Kidney epithelial cell (primary cell): ENCODE data around the gene OTULIN. TPM values are rescaled to one million over a fixed set of nuclear protein-coding genes. Genes with fewer than 3 reads are reported as not detected.

ENCODE experiments used
- DNase-seq: peaks from one replicate; pipeline ENCODE4 v3.0.0-alpha.2; 2010; ENCODE audit warnings: low read depth
- H3K27me3 ChIP-seq: 2 replicates; pipeline ENCODE4 v1.6.0; 2011; ENCODE audit warnings: low read length; ENCODE audit not compliant: control insufficient read depth, insufficient read depth
- H3K36me3 ChIP-seq: 2 replicates; pipeline ENCODE4 v1.5.1; 2011; ENCODE audit warnings: low read length; ENCODE audit not compliant: control insufficient read depth, insufficient read depth
- H3K4me3 ChIP-seq: 2 replicates; pipeline ENCODE4 v1.5.1; 2011; ENCODE audit warnings: low read depth, mild to moderate bottlenecking, control low read depth, low read length
- total RNA-seq: library from RNA; depleted of rRNA; stranded (reverse); fragments of >200 nt; gene quantifications from 2 replicates; pipeline ENCODE4 v1.2.3, GENCODE V29; 2015
- TF ChIP-seq, protein P1 (sequence below): IDR thresholded peaks from 2 replicates; pipeline ENCODE4 v1.5.1; 2011; ENCODE audit warnings: mild to moderate bottlenecking, moderate library complexity, low read length, control low read depth, inconsistent platforms; ENCODE audit not compliant: insufficient read depth, poor library complexity, severe bottlenecking

OTULIN gene
- total RNA-seq, 1 donor from 2014 or later: 12.0 TPM

DNA sequence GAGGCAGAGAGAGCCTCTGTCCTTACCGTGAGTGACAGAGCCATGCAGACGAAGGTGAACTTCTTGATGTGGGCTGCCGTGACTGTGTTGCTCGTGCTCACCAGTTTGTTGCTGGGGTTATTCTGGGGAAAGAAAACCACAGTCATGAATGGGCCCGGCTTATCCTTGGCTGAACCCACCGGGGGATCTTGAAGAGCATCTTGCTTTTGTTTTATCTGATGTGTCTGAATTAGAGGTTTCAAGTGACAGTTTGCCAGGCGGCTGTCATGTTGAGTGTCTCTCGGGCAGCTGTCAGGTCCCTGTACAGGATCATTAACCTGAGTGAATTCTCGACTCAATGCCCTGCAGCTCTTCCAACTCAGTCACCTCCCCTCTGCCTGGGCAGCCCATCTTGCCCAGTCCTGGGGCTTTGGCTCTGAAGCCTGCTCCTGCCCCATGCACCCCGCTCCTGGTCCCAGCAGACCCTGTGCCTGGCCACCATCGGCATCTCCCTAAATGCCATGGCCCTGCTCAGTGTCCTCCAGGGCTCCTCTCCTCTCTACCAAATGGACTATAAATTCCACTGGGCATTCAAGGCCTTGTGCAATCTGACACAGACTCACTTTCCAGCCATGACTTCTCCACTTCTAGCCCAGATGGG is 77.4 kb downstream of the OTULIN start:
- TF ChIP-seq, protein P1, sequence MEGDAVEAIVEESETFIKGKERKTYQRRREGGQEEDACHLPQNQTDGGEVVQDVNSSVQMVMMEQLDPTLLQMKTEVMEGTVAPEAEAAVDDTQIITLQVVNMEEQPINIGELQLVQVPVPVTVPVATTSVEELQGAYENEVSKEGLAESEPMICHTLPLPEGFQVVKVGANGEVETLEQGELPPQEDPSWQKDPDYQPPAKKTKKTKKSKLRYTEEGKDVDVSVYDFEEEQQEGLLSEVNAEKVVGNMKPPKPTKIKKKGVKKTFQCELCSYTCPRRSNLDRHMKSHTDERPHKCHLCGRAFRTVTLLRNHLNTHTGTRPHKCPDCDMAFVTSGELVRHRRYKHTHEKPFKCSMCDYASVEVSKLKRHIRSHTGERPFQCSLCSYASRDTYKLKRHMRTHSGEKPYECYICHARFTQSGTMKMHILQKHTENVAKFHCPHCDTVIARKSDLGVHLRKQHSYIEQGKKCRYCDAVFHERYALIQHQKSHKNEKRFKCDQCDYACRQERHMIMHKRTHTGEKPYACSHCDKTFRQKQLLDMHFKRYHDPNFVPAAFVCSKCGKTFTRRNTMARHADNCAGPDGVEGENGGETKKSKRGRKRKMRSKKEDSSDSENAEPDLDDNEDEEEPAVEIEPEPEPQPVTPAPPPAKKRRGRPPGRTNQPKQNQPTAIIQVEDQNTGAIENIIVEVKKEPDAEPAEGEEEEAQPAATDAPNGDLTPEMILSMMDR: no peak
- Histone ChIP-seq H3K36me3 (no peaks in the 10 kb centered on the region), H3K4me3 (no peak overlapping the region), H3K27me3 (no peaks in the 10 kb centered on the region)
- DNase-seq: no peak

DNA sequence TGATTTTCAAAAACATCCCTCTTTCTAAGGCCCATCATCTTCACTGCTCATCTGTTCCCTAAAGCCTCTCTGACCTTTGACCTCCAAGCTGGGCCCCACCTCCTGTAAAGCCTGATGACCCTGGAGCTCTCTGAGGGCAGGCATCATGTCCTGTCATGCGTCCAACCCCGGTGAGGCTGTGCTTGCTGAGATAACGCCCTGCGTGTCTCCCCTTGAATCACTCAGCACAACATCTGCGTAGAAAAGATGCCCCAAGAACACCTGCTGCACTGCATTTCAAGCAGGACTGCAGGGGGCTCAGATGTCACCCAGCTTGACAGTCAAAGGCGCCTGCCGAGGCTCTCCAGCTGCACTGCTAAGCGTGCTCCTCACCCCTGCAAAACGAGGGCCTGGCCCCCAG is 78.0 kb downstream of the OTULIN start:
- H3K36me3 ChIP-seq: no peaks in the 10 kb centered on the region
- DNase-seq: no peak
- no peaks in the 10 kb centered on the region for H3K27me3 ChIP-seq
- TF ChIP-seq, protein P1: no peak
- no peak overlapping the region for H3K4me3 ChIP-seq

DNA sequence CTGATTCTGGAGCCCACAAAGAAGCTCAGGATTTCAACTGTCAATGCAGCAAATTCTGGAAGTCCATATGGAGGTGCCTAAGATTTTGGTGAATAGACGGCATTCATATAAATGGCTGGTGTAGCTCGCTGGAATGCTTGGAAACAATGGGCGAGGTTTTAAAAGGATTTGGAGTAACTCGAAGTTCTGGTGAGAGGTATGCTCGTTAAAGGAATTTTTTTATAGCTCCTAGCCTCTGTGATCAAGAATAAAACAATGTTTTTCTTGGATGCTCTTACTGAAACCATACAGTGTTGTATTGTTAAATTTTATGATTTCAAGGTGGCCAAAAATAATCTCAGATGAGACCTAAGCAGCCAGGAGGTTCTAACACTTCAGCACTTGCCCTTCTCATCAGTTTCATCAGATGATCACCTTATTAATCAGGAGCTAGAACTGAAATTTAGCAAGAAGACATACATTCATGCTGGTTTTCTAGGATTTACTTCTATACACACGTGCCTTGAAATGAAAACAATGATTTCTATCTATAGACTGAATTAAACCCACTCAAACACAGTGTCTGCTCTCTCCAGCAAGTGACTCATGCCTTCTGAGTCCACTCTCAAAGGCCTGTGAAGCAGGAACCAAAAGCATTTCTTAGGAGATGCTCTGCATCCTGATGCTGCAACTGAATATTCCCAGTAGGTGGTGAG is 79.2 kb downstream of the OTULIN start:
- TF ChIP-seq, protein P1: no peak
- Histone ChIP-seq H3K36me3 (no peaks in the 10 kb centered on the region), H3K4me3 (no peak overlapping the region), H3K27me3 (no peaks in the 10 kb centered on the region)
- DNase-seq: no peak

DNA sequence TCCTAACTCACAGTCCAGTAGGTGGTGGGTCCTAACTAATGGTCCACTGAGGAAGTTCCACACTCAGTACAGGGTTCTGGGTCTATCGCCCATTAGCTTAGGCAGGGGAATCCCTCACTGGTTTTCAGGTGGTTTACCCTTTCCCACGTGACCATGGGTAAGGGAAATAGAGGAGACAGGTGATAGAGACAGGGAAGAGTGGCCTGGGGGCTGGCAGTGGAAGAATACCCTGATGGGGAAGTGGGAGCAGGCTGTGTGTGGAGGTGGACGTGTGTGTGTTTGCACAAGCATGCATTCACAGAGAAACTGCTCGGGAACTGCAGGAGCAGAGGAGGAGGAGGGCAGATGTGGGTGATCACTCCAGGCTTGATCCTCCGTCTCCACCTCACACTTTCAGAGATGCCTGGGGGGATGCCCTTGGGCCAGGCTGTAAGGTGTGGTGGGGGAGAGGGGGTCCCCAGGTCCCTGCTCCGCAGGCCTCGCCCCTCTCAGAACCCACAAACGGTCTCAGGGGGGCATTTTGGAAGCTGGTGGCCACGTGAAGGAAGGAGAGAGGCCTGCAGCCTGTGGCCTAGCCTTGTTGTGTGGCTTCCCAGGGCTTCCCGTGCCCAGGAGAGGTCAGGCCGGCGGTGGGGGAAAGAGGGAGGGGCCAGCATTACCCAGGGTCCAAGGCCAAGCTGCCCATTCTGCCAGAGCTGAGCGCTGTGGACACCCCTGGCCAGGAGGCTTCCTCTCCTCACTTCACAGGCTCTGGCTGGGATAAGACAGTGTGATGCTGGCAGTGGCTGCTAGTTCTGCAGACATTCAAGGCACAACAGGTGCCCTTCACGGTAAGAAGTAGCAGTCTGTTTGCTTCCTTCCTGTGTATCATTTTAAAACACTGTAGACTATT is 80.0 kb downstream of the OTULIN start:
- DNase-seq: no peak
- TF ChIP-seq, protein P1: no peak
- no peaks in the 10 kb centered on the region for H3K36me3 ChIP-seq
- no peaks in the 10 kb centered on the region for H3K27me3 ChIP-seq
- no peak overlapping the region for H3K4me3 ChIP-seq

DNA sequence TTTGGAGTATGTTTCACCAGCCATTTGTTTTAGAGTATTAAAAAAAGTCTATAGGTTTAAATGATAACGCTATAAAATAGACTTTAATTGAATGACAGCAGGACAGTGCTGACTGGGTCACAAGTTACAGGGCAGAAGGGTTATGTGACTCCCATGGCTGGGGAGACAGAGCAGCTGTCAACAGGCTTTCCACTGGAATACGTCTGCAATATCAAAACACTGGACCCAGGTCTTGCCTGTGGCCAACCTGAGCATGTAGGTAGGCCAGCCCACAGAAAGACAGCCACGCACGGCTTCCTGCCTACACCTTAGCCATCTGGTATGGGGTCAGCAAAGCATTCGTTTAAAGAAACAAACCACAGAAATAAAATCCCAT is 80.7 kb downstream of the OTULIN start:
- no peak overlapping the region for H3K4me3 ChIP-seq
- H3K27me3 ChIP-seq: no peaks in the 10 kb centered on the region
- H3K36me3 ChIP-seq: no peaks in the 10 kb centered on the region
- TF ChIP-seq, protein P1: no peak
- no peak for DNase-seq
